Body of pancreas (tissue), 4 donors: ENCODE data around the gene TLR10. TPM values are rescaled to one million over a fixed set of nuclear protein-coding genes. Genes with fewer than 3 reads are reported as not detected.
"Not testable (repeated sequence)": the region's sequence is repeated elsewhere in the genome, so short reads cannot be mapped to it uniquely, and the experiment has no call there.

Experiments
- ATAC-seq: fragments of 150-250 bp; one replicate; pipeline ENCODE4 v1.9.1; 2016
- DNase-seq, 4 donors: peaks; one replicate each; pipeline ENCODE4 v3.0.0-alpha.2; 2019
- H3K27ac ChIP-seq, 4 donors: fragments of 200-600 bp; sonication (generic); 1 replicate in 3 of 4; 2 replicates in 1 of 4; pipeline versions ENCODE4 v1.5.1 to v1.6.1; 2016 to 2019; ENCODE audit warnings: mild to moderate bottlenecking in 1 of 4, mixed read lengths in 1 of 4, moderate library complexity in 1 of 4
- H3K27me3 ChIP-seq, 2 donors: fragments of 200-600 bp; sonication (generic); one replicate each; pipeline ENCODE4 v1.6.0; 2016; ENCODE audit warnings: mild to moderate bottlenecking in 1 of 2
- H3K36me3 ChIP-seq, 2 donors: fragments of 200-600 bp; sonication (generic); replicated peaks in 1 of 2; 2 replicates each; pipeline ENCODE4 v1.5.1; 2016; ENCODE audit warnings: low read depth in 2 of 2; ENCODE audit not compliant: insufficient read depth in 1 of 2
- H3K4me1 ChIP-seq: fragments of 200-600 bp; sonication (generic); one replicate; pipeline ENCODE4 v1.6.0; 2016
- H3K4me3 ChIP-seq, 2 donors: fragments of 200-600 bp; sonication (generic); 1 replicate in 1 of 2; 2 replicates in 1 of 2; pipeline ENCODE4 v1.5.1; 2016 to 2019
- H3K9me3 ChIP-seq, 3 donors: fragments of 200-600 bp; sonication (generic); 1 replicate in 2 of 3; 2 replicates in 1 of 3; pipeline ENCODE4 v1.5.1; 2016
- CTCF ChIP-seq, 7 experiments: fragments of 450-650 bp in 4 of 7; fragments of 200-600 bp in 3 of 7; sonication (generic) in 3 of 7; IDR thresholded peaks; one replicate each; pipeline ENCODE4 v1.5.1; 2016 to 2019; ENCODE audit warnings: antibody characterized with exemption in 7 of 7
- POLR2A ChIP-seq, 3 donors: fragments of 450-650 bp; IDR thresholded peaks; one replicate each; pipeline ENCODE4 v1.6.1; 2016; ENCODE audit warnings: antibody characterized with exemption in 3 of 3, mild to moderate bottlenecking in 2 of 3
- WGBS, 2 donors: methylation state at CpG; one replicate each; pipeline ENCODE4 v1.1.5; 2017; 5-methylcytosine and 5-hydroxymethylcytosine counted together
- intact Hi-C: fragments of 100-400 bp; cut with DNase I; formaldehyde crosslinking; loops from one replicate; pipeline ENCODE4 v1.15.1; 2023
- total RNA-seq, 2 donors: library from RNA; depleted of rRNA; stranded (reverse); fragments of >200 nt; gene quantifications; one replicate each; pipeline ENCODE4 v1.1.0, GENCODE V29; 2016

The TLR10 gene
- total RNA-seq, 2 donors from 2014 or later: 0.26 TPM; not detected in 1

GRCh38 chr4:38768968-38769394 lies 13.8 kb downstream of the TLR10 start:
- H3K4me3 ChIP-seq: no peak overlapping the region
- no peaks in the 10 kb centered on the region for H3K27me3 ChIP-seq
- H3K27ac ChIP-seq: peak overlapping the region in 3 of 4 donors; percentile 17 to 71 (median 60)
- DNase-seq (peak in 1 of 4 donors; percentile 50), ATAC-seq (peak; percentile 84)
- TF ChIP-seq CTCF (IDR thresholded peaks at IDR 0.05): no peak
- no peak for TF ChIP-seq POLR2A (IDR thresholded peaks at IDR 0.05)
- H3K9me3 ChIP-seq: no peaks in the 10 kb centered on the region
- WGBS, 2 donors: 38 to 45% methylated on average over 5 of the region's 5 CpGs
- no peaks in the 10 kb centered on the region for H3K36me3 ChIP-seq
- H3K4me1 ChIP-seq: no peaks in the 10 kb centered on the region
- intact Hi-C loops: no loop called here

- H3K9me3 ChIP-seq, H3K4me1 ChIP-seq, H3K36me3 ChIP-seq, ATAC-seq, H3K27me3 ChIP-seq, H3K4me3 ChIP-seq, DNase-seq, intact Hi-C loops, H3K27ac ChIP-seq: not testable (repeated sequence)
- 96 to 97% methylated on average over 2 of the region's 2 CpGs for WGBS, 2 donors
Observed at GRCh38 chr4:38766940-38767339, 15.8 kb downstream of the TLR10 start.

DNA sequence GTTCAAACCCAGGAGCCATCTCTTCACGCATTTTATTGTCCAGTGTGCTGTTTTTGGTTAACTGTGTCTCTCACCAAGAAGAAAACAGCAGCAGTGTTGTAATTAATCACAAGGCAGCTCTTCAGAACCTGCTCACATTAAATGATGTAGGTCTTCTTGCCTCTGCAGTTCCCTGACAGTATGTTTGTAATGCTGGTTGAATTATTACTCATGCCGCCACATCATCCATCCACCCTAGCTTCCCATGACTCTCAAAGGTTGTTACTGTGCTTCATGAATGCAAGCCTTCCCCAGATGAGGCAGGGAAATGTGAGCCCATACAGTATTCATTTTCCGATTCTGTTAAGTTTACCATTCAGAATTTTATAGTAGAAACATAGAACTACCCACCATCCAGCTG lies 17.4 kb downstream of the TLR10 start:
- no peak for ATAC-seq
- Histone ChIP-seq H3K27me3 (no peaks in the 10 kb centered on the region), H3K4me3 (no peak overlapping the region), H3K9me3 (no peaks in the 10 kb centered on the region), H3K27ac (no peak overlapping the region), H3K4me1 (no peaks in the 10 kb centered on the region), H3K36me3 (no peaks in the 10 kb centered on the region)
- TF ChIP-seq CTCF (IDR thresholded peaks at IDR 0.05): no peak
- WGBS, 2 donors: 96 to 97% methylated on average over 3 of the region's 3 CpGs
- no peak for DNase-seq
- intact Hi-C loops: no loop called here

- ATAC-seq: no peak
- Histone ChIP-seq H3K27ac (no peak overlapping the region), H3K9me3 (no peaks in the 10 kb centered on the region), H3K27me3 (no peaks in the 10 kb centered on the region), H3K4me1 (no peaks in the 10 kb centered on the region), H3K36me3 (no peaks in the 10 kb centered on the region), H3K4me3 (no peak overlapping the region)
- intact Hi-C loops: no loop called here
- TF ChIP-seq POLR2A (IDR thresholded peaks at IDR 0.05): no peak
- 70 to 93% methylated on average over 3 of the region's 3 CpGs for WGBS, 2 donors
- no peak for DNase-seq
Observed at GRCh38 chr4:38764277-38764676, 18.5 kb downstream of the TLR10 start.

- no peak for DNase-seq
- no peak for ATAC-seq
- TF ChIP-seq POLR2A (IDR thresholded peaks at IDR 0.05): no peak
- no peak for TF ChIP-seq CTCF (IDR thresholded peaks at IDR 0.05)
- Histone ChIP-seq H3K36me3 (no peaks in the 10 kb centered on the region), H3K27me3 (no peaks in the 10 kb centered on the region), H3K4me3 (no peak overlapping the region), H3K9me3 (no peaks in the 10 kb centered on the region), H3K4me1 (no peaks in the 10 kb centered on the region), H3K27ac (no peak overlapping the region)
- 90 to 92% methylated on average over 14 of the region's 14 CpGs for WGBS, 2 donors
- intact Hi-C loops: no loop called here
Observed at GRCh38 chr4:38762560-38762959, 20.2 kb downstream of the TLR10 start.

DNA sequence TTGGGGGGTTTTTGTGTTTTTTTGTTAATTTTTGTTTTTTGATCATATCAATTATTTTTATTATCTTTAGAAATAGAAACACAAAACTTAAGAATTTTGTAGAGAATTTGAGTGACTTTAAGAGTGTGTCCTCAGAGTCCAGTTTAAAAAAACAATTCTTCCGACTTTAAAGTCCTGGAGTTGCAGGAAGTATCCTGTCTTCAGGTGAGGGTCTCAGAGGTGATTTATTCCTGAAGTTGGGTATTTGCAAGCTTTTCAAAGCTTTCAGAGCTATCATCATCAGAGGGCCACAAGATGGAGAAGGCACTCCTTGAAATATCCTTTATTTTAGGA lies 23.0 kb downstream of the TLR10 start:
- ATAC-seq: no peak
- Histone ChIP-seq H3K4me1 (no peaks in the 10 kb centered on the region), H3K27ac (no peak overlapping the region)

More for the DNA sequence above, 23.0 kb downstream of the TLR10 start:
- Histone ChIP-seq H3K36me3 (no peaks in the 10 kb centered on the region), H3K27me3 (no peaks in the 10 kb centered on the region), H3K9me3 (no peaks in the 10 kb centered on the region), H3K4me3 (no peak overlapping the region)
- intact Hi-C loops: no loop called here
- no peak for TF ChIP-seq POLR2A (IDR thresholded peaks at IDR 0.05)
- no peak for TF ChIP-seq CTCF (IDR thresholded peaks at IDR 0.05)
- 85 to 86% methylated on average over 1 of the region's 1 CpG for WGBS, 2 donors
- no peak for DNase-seq
